H1 (cell line): Measurements from ENCODE around the gene JOSD2. TPM values are rescaled to one million over a fixed set of nuclear protein-coding genes. Genes with fewer than 3 reads are reported as not detected.

Source experiments
- CBX8 ChIP-seq: fragments of 300-800, 300-1000 bp; sonication (generic); IDR thresholded peaks from 2 replicates; pipeline ENCODE4 v1.7.1; 2016; ENCODE audit warnings: low read depth, low read length, borderline replicate concordance
- CEBPB ChIP-seq: IDR thresholded peaks from 2 replicates; pipeline ENCODE4 v1.6.1; 2012; ENCODE audit warnings: low read depth, low read length
- CHD2 ChIP-seq: IDR thresholded peaks from 2 replicates; pipeline ENCODE4 v1.6.1; 2012; ENCODE audit warnings: low read length, improper control_type of control experiment
- EP300 ChIP-seq, 2 experiments: IDR thresholded peaks; 1 replicate in 1 of 2; 2 replicates in 1 of 2; pipeline ENCODE4 v1.6.1; 2011 to 2012; ENCODE audit warnings: low read depth in 2 of 2, low read length in 2 of 2, mild to moderate bottlenecking in 2 of 2, borderline replicate concordance in 1 of 2, inconsistent platforms in 1 of 2, moderate library complexity in 1 of 2
- HDAC2 ChIP-seq, 2 experiments: fragments of 300-600 bp in 1 of 2; sonication (generic) in 1 of 2; IDR thresholded peaks; 2 replicates each; pipeline ENCODE4 v1.6.1; 2011 to 2012; ENCODE audit warnings: low read depth in 2 of 2, low read length in 2 of 2, mild to moderate bottlenecking in 2 of 2, moderate library complexity in 2 of 2, borderline replicate concordance in 1 of 2, inconsistent platforms in 1 of 2
- JUND ChIP-seq: IDR thresholded peaks from 2 replicates; pipeline ENCODE4 v1.6.1; 2011; ENCODE audit warnings: mild to moderate bottlenecking, improper control_type of control experiment, low read length
- PHF8 ChIP-seq: fragments of 200-600 bp; sonication (generic); conservative IDR thresholded peaks from 2 replicates; pipeline ENCODE4 v1.7.1; 2012; ENCODE audit warnings: low read depth, mild to moderate bottlenecking, inconsistent platforms, low read length, moderate library complexity
- RAD21 ChIP-seq, 2 experiments: IDR thresholded peaks in 1 of 2; conservative IDR thresholded peaks in 1 of 2; 2 replicates each; pipeline ENCODE4 v1.6.1; 2011; ENCODE audit warnings: low read depth in 2 of 2, low read length in 2 of 2, improper control_type of control experiment in 1 of 2, inconsistent platforms in 1 of 2, mild to moderate bottlenecking in 1 of 2, moderate library complexity in 1 of 2
- RBBP5 ChIP-seq: IDR thresholded peaks from 2 replicates; pipeline ENCODE4 v1.7.1; 2012; ENCODE audit warnings: low read depth, mild to moderate bottlenecking, inconsistent platforms, low read length, moderate library complexity, borderline replicate concordance
- SAP30 ChIP-seq: fragments of 300-600 bp; sonication (generic); IDR thresholded peaks from 2 replicates; pipeline ENCODE4 v1.7.1; 2012; ENCODE audit warnings: low read length, moderate library complexity, mild to moderate bottlenecking, inconsistent platforms; ENCODE audit not compliant: insufficient read depth, insufficient replicate concordance
- SIRT6 ChIP-seq: IDR thresholded peaks from one replicate; pipeline ENCODE4 v1.7.1; 2012; ENCODE audit warnings: low read length, inconsistent platforms
- SRF ChIP-seq: IDR thresholded peaks from 2 replicates; pipeline ENCODE4 v1.6.1; 2011; ENCODE audit warnings: mild to moderate bottlenecking, low read depth, low read length, moderate library complexity
- TEAD4 ChIP-seq: IDR thresholded peaks from 2 replicates; pipeline ENCODE4 v1.6.1; 2012; ENCODE audit warnings: low read depth, low read length, inconsistent platforms, mixed read lengths
- polyA plus RNA-seq, 7 experiments: library from polyadenylated mRNA; depleted of rRNA in 3 of 7; stranded (reverse) in 5 of 7; unstranded in 2 of 7; fragments of >200 nt in 5 of 7; fragments of 200-250 nt in 2 of 7; gene quantifications; 1 replicate in 5 of 7; 2 replicates in 1 of 7; 4 replicates in 1 of 7; pipeline versions ENCODE4 v1.2.1 to v1.2.3, GENCODE V29; 2011 to 2013; ENCODE audit warnings: missing spikeins in 2 of 7, mixed read lengths in 2 of 7
- total RNA-seq: library from RNA; stranded (reverse); fragmentation: NEBNext Ultra II Directional; extraction: Animal tissue kit (Norgen Biotek cat#: 25700); gene quantifications from 2 replicates; pipeline ENCODE4 v1.2.1, GENCODE V29; 2021

Gene JOSD2
- total and polyA plus RNA-seq, 2 of the 8 experiments (the other 6 are each of a cell fraction or from before 2014, with no cell fraction given) = 1.9 to 6.6 TPM

GRCh38 chr19:50512112-50512998 is 1.4 kb upstream of the JOSD2 start (continued):
- no peak for TF ChIP-seq EP300 (IDR thresholded peaks at IDR 0.05; ENCODE audit: borderline replicate concordance in 1 of 2, low read depth in 2 of 2, low read length in 2 of 2)
- TF ChIP-seq SAP30 = no peak
- no peak for TF ChIP-seq SIRT6
- no peak for TF ChIP-seq HDAC2 (IDR thresholded peaks at IDR 0.05; ENCODE audit: borderline replicate concordance in 1 of 2, low read depth in 2 of 2, low read length in 2 of 2)
- no peak for TF ChIP-seq TEAD4
- no peak for TF ChIP-seq CHD2
- no peak for TF ChIP-seq RAD21 (IDR thresholded peaks at IDR 0.05 in 1 of 2, conservative IDR thresholded peaks at IDR 0.05 in 1 of 2; ENCODE audit: low read depth in 2 of 2, low read length in 2 of 2)
- TF ChIP-seq PHF8 = no peak
- TF ChIP-seq JUND = no peak
- no peak for TF ChIP-seq RBBP5
- TF ChIP-seq CBX8 = no peak
- TF ChIP-seq SRF = no peak
- TF ChIP-seq CEBPB = no peak
